ENCODE data around the gene TNP1. TPM values are rescaled to one million over a fixed set of nuclear protein-coding genes. Genes with fewer than 3 reads are reported as not detected.

The TNP1 gene
- total RNA-seq, 1 donor from 2014 or later: not detected

DNA sequence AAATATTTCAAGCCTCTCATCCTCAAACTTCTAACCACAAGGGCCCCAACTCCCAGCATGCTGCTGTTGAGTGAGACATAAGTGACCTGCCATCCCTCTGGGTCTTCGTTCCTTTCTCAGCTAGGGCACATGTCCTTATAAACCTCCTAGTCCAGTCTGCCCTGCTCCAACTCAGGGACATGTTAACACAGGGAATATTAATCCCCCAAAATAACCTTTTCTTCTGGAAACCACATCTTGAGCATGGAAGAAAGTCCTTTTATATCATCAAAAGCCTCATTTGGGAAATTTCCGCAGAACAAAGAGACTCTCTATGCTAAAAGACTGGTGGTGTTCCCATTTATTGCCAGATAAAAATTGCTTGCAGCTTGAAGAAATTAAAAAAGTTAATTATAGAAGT lies 14.4 kb downstream of the TNP1 start:
- Mint-ChIP-seq H3K4me3 (ENCODE audit: unreplicated experiment) (no peak overlapping the region), H3K27me3 (ENCODE audit: low read depth) (no peaks in the 10 kb centered on the region), H3K4me1 (ENCODE audit: low read depth) (peaks cover 12% of the 10 kb centered on the region), H3K27ac (ENCODE audit: unreplicated experiment) (no peak overlapping the region), H3K36me3 (ENCODE audit: low read depth) (peaks cover 3% of the 10 kb centered on the region), H3K9me3 (ENCODE audit: low read depth) (peaks cover 6% of the 10 kb centered on the region)
- no peak for DNase-seq (ENCODE audit: low spot score)
- TF ChIP-seq, protein P1, sequence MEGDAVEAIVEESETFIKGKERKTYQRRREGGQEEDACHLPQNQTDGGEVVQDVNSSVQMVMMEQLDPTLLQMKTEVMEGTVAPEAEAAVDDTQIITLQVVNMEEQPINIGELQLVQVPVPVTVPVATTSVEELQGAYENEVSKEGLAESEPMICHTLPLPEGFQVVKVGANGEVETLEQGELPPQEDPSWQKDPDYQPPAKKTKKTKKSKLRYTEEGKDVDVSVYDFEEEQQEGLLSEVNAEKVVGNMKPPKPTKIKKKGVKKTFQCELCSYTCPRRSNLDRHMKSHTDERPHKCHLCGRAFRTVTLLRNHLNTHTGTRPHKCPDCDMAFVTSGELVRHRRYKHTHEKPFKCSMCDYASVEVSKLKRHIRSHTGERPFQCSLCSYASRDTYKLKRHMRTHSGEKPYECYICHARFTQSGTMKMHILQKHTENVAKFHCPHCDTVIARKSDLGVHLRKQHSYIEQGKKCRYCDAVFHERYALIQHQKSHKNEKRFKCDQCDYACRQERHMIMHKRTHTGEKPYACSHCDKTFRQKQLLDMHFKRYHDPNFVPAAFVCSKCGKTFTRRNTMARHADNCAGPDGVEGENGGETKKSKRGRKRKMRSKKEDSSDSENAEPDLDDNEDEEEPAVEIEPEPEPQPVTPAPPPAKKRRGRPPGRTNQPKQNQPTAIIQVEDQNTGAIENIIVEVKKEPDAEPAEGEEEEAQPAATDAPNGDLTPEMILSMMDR (IDR thresholded peaks at IDR 0.05): no peak

DNA sequence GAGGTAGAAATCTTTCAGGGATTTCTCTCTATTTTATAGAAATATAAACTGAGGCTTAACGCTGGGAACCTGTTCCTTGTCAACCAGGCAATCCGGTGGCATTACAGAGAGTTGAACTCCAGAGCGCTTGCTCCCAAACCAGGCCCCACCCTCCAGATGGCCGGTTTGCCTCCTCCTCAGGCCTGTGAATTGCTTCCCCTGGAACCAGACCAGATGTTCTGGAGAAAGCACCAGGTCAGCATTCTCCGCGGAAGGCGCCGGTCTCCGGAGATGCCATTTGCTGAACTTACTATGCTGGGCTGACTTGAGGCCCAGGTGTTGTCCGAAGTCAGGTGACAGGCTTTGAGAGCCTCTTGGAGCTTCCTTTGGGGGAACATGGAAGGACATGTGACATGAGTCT lies 17.2 kb downstream of the TNP1 start:
- H3K27me3 Mint-ChIP-seq (ENCODE audit: low read depth): no peaks in the 10 kb centered on the region
- H3K4me1 Mint-ChIP-seq (ENCODE audit: low read depth): peaks cover 30% of the 10 kb centered on the region
- peaks cover 12% of the 10 kb centered on the region for H3K9me3 Mint-ChIP-seq (ENCODE audit: low read depth)

DNA sequence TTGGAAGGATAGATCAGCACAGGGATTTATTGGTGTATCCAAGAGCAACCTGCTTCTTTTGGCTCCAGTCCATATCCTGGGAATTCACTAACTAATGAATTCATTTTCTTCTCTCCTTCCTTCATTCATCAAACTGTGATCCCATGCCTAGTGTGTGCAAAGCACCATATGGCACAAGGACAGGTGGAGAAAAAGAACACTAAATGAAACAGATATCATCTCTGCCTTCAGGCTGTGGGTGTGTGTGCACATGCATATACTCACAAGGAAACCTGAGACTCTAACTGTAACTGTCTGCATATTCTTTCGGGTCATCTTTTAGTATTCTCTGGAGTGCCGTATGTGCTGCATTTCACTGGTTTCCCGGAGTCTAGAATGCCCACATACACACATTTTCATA lies 20.2 kb downstream of the TNP1 start:
- Mint-ChIP-seq H3K4me3 (ENCODE audit: unreplicated experiment) (no peak overlapping the region), H3K36me3 (ENCODE audit: low read depth) (peaks cover 2% of the 10 kb centered on the region), H3K9me3 (ENCODE audit: low read depth) (peaks cover 12% of the 10 kb centered on the region), H3K27ac (ENCODE audit: unreplicated experiment) (no peak overlapping the region), H3K27me3 (ENCODE audit: low read depth) (no peaks in the 10 kb centered on the region), H3K4me1 (ENCODE audit: low read depth) (peaks cover 43% of the 10 kb centered on the region)
- DNase-seq (ENCODE audit: low spot score): no peak
- TF ChIP-seq, protein P1 (IDR thresholded peaks at IDR 0.05): no peak

More for the DNA sequence above, 17.2 kb downstream of the TNP1 start:
- no peak for DNase-seq (ENCODE audit: low spot score)
- TF ChIP-seq, protein P1 (IDR thresholded peaks at IDR 0.05): no peak
- Mint-ChIP-seq H3K36me3 (ENCODE audit: low read depth) (peaks cover 3% of the 10 kb centered on the region), H3K4me3 (ENCODE audit: unreplicated experiment) (no peak overlapping the region), H3K27ac (ENCODE audit: unreplicated experiment) (no peak overlapping the region)

DNA sequence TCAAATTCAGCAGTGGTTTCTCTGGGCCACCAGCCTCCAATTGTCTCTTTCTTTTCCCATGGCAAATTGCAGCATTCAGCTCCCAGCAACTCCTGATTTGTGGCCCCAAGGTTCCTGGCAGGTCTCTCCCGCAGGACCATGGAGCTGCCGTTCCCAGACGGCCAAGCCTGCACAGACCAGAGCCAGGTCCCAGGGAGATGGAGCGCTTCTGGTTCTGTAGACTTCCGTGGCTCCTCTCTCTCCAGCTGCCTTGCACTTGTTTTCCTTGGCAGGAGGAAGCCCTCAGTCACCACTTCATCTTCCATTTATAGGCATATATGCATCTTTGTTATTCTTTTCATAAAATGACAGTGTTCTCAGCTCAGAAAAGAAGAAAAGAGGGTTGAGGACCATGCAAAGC lies 21.7 kb downstream of the TNP1 start:
- Mint-ChIP-seq H3K27me3 (ENCODE audit: low read depth) (no peaks in the 10 kb centered on the region), H3K27ac (ENCODE audit: unreplicated experiment) (peak overlapping the region; percentile 73), H3K36me3 (ENCODE audit: low read depth) (peaks cover 2% of the 10 kb centered on the region), H3K9me3 (ENCODE audit: low read depth) (peaks cover 8% of the 10 kb centered on the region), H3K4me3 (ENCODE audit: unreplicated experiment) (no peak overlapping the region), H3K4me1 (ENCODE audit: low read depth) (peaks cover 49% of the 10 kb centered on the region)
- DNase-seq (ENCODE audit: low spot score): no peak
- TF ChIP-seq, protein P1 (IDR thresholded peaks at IDR 0.05): no peak

DNA sequence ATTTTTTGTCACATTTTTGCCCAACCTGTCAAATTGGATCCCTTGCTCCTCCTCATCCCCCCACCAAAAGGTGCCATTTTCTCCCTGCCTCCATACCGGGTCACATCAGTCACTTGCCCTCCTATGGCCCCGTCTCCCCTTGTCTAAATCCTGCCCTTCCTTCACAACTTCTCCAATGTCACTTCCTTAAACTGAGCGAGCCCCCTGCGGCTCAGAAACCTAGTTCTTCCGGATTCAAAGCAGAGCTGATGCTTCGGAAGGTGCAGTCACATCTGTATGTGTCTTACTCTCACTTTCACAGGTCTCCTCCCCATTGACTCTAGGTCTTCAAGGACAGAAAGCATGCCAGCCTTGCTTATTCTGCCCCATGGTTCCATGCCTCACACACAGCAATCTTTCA lies 22.1 kb downstream of the TNP1 start:
- peaks cover 51% of the 10 kb centered on the region for H3K4me1 Mint-ChIP-seq (ENCODE audit: low read depth)
- H3K4me3 Mint-ChIP-seq (ENCODE audit: unreplicated experiment): no peak overlapping the region
- H3K27ac Mint-ChIP-seq (ENCODE audit: unreplicated experiment): peak overlapping the region; percentile 73
- no peaks in the 10 kb centered on the region for H3K27me3 Mint-ChIP-seq (ENCODE audit: low read depth)
- TF ChIP-seq, protein P1 (IDR thresholded peaks at IDR 0.05): no peak
- peaks cover 8% of the 10 kb centered on the region for H3K9me3 Mint-ChIP-seq (ENCODE audit: low read depth)
- peaks cover 2% of the 10 kb centered on the region for H3K36me3 Mint-ChIP-seq (ENCODE audit: low read depth)
- DNase-seq (ENCODE audit: low spot score): no peak
